Measurements from ENCODE around the gene ABCC1. TPM values are rescaled to one million over a fixed set of nuclear protein-coding genes. Genes with fewer than 3 reads are reported as not detected.

Gene ABCC1
- total and polyA plus RNA-seq, 2 of the 8 experiments (the other 6 are each of a cell fraction or from before 2014, with no cell fraction given): 42.6 to 66.8 TPM

DNA sequence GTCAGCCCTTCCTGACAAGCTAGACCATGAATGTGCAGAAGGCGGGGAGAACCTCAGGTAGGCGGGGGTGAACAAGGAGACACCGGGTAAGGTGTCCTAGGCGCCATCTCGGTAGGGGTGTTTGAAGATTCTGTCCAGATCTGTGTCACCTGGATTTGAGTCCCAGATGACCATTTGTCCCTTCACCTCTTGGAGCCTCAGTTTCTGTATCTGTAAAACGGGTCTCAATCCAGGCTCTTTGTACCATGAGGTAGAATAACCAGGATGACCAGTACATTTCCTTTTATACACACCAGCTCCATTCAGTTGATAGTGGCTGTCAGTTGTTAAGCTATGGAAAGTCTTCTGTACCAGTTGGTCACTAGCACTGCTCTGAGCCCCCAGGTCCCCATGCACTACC lies 187.2 kb downstream of the ABCC1 start:
- Histone ChIP-seq H3K4ac (replicated peaks; ENCODE audit: insufficient read length, low read depth, low read length) (no peak overlapping the region), H4K91ac (replicated peaks; ENCODE audit: insufficient read length, low read length) (no peak overlapping the region), H3K27ac (ENCODE audit: low read depth, low read length) (no peak overlapping the region), H3K23me2 (ENCODE audit: low read depth, low read length) (no peaks in the 10 kb centered on the region), H3K14ac (ENCODE audit: insufficient read length) (no peak overlapping the region), H2BK15ac (ENCODE audit: low read length) (no peak overlapping the region), H2BK20ac (ENCODE audit: low read length) (no peak overlapping the region), H3K9ac (replicated peaks in 1 of 4; ENCODE audit: extremely low read depth in 1 of 4, low read depth in 3 of 4, low read length in 3 of 4) (no peak overlapping the region), H3K4me1 (replicated peaks in 1 of 4; ENCODE audit: control insufficient read depth in 3 of 4, insufficient read depth in 4 of 4, low read length in 3 of 4) (no peaks in the 10 kb centered on the region), H3K23ac (ENCODE audit: insufficient read length) (no peak overlapping the region), H3K18ac (ENCODE audit: extremely low read depth, low read length) (no peak overlapping the region), H3K79me2 (ENCODE audit: control insufficient read depth in 1 of 2, insufficient read depth in 2 of 2, low read length in 2 of 2) (no peaks in the 10 kb centered on the region), H2AFZ (ENCODE audit: low read length) (no peak overlapping the region), H3K4me3 (ENCODE audit: extremely low read depth in 1 of 4, insufficient read depth in 2 of 4, low read depth in 3 of 4, low read length in 4 of 4) (no peak overlapping the region), H3K4me2 (ENCODE audit: insufficient read depth in 1 of 2, low read depth in 2 of 2, low read length in 2 of 2) (no peak overlapping the region), H3K56ac (replicated peaks; ENCODE audit: insufficient read length, low read depth, low read length) (no peak overlapping the region), H4K20me1 (replicated peaks in 1 of 2; ENCODE audit: control insufficient read depth in 1 of 2, insufficient read depth in 2 of 2, low read length in 2 of 2) (peaks cover under 1 to 4% of the 10 kb centered on the region in 2 experiments), H3K36me3 (ENCODE audit: control insufficient read depth in 2 of 4, insufficient read depth in 4 of 4, low read length in 3 of 4) (peaks cover 24 to 83% (median 50%) of the 10 kb centered on the region in 4 experiments), H2BK5ac (ENCODE audit: low read depth, low read length) (no peak overlapping the region), H3K27me3 (replicated peaks in 1 of 4; ENCODE audit: control insufficient read depth in 3 of 4, extremely low read depth in 1 of 4, insufficient read depth in 3 of 4, low read length in 3 of 4) (no peaks in the 10 kb centered on the region), H2BK120ac (replicated peaks; ENCODE audit: low read depth, low read length) (no peak overlapping the region), H3K9me3 (ENCODE audit: insufficient read depth in 2 of 2, low read depth in 1 of 2, low read length in 1 of 2) (no peaks in the 10 kb centered on the region), H2BK12ac (ENCODE audit: low read depth, low read length) (no peak overlapping the region), H2AK5ac (ENCODE audit: low read depth, low read length) (no peak overlapping the region), H3K79me1 (ENCODE audit: low read depth, low read length) (no peaks in the 10 kb centered on the region), H4K5ac (ENCODE audit: insufficient read length, low read depth, low read length) (no peak overlapping the region), H4K8ac (ENCODE audit: extremely low read depth, insufficient read depth, low read length) (no peak overlapping the region)
- CTCF ChIA-PET (ENCODE audit: partially characterized antibody): interaction anchor here (0.9 to 2.1 kb wide), 5 partner anchors 10 to 354 kb away, joined by 3 to 12 read pairs (median 4); no protein-coding TSS in a partner anchor
- 92% methylated on average over 6 of the region's 6 CpGs; no CpG with 5 or more reads in 1 of the 2 experiments for WGBS, 2 experiments (ENCODE audit: extremely low coverage in 1 of 2, insufficient coverage in 1 of 2, insufficient read length in 1 of 2, insufficient replicate concordance in 2 of 2, low coverage in 1 of 2, low lambda C conversion rate in 2 of 2, missing lambda C conversion rate in 1 of 2)
- FAIRE-seq (no peak), DNase-seq (ENCODE audit: low read depth in 1 of 2, low spot score in 2 of 2) (no peak)
- TF ChIP-seq CBX5 (IDR thresholded peaks at IDR 0.05; ENCODE audit: low read depth, low read length) (no peak), EGR1 (IDR thresholded peaks at IDR 0.05; ENCODE audit: borderline replicate concordance, low read depth, low read length) (no peak), SRF (IDR thresholded peaks at IDR 0.05; ENCODE audit: low read depth, low read length) (no peak), HDAC6 (IDR thresholded peaks at IDR 0.05; ENCODE audit: low read depth, low read length) (no peak), SP1 (IDR thresholded peaks at IDR 0.05; ENCODE audit: low read depth, low read length) (no peak), GTF2F1 (IDR thresholded peaks at IDR 0.05; ENCODE audit: borderline replicate concordance, low read depth, low read length) (no peak), CBX8 (IDR thresholded peaks at IDR 0.05; ENCODE audit: borderline replicate concordance, low read depth, low read length) (no peak), CREB1 (IDR thresholded peaks at IDR 0.05) (no peak), TBP (IDR thresholded peaks at IDR 0.05; ENCODE audit: low read depth, low read length) (no peak)
- TF ChIP-seq, protein P1, sequence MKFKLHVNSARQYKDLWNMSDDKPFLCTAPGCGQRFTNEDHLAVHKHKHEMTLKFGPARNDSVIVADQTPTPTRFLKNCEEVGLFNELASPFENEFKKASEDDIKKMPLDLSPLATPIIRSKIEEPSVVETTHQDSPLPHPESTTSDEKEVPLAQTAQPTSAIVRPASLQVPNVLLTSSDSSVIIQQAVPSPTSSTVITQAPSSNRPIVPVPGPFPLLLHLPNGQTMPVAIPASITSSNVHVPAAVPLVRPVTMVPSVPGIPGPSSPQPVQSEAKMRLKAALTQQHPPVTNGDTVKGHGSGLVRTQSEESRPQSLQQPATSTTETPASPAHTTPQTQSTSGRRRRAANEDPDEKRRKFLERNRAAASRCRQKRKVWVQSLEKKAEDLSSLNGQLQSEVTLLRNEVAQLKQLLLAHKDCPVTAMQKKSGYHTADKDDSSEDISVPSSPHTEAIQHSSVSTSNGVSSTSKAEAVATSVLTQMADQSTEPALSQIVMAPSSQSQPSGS (IDR thresholded peaks at IDR 0.05; ENCODE audit: low read length): no peak
- POLR2A ChIA-PET (ENCODE audit: partially characterized antibody): no interaction called here
